ENCODE data around the gene SSX2B.
"Not testable (repeated sequence)": the region's sequence is repeated elsewhere in the genome, so short reads cannot be mapped to it uniquely, and the experiment has no call there.

SSX2B gene

DNA sequence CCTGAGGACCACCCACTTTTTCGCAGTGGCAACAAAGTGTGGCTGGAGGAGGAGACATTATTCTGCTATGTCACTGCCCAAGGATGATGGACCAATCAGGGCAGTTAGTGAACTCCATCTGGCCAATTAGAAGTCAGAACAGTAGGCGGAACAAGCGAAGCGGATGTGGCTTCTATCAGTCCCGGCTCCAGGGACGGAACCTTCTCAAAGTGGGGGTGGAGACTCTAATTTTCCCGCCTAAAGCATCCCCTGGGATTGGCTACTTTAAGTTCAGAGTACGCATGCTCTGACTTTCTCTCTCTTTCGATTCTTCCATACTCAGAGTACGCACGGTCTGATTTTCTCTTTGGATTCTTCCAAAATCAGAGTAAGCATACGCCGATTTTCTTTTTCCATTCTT is at the start of gene SSX2B:
Gene SSX2B, plus strand, starts transcription at position 301 of the 400 bp plus-strand sequence. CDS start 1,429 bp downstream, outside the sequence.
- DNase-seq: not testable (repeated sequence)

- DNase-seq: not testable (repeated sequence)
Measured at GRCh38 chrX:52707078-52707477, 44.0 kb upstream of the SSX2B start, which contains the start of gene SSX2. SSX2 (minus strand) TSS chrX:52707178; CDS start chrX:52705749, 1,429 bp downstream.

DNA sequence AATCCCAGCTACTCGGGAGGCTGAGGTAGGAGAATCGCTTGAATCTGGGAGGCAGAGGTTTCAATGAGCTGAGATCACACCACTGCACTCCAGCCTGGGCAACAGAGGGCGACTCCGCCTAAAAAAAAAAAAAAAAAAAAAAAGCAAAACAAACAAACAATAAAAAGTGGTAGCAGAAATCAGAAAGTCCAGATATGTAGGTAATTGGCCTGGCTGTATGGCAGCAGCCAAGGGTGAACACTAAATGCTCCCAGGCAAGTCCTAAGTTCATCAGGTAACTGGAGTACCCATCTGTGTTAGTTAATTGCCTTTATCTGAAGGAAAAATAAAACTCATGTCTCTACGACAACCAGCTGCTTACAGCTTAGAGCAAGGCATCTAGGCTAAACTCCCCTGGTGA is 14.9 kb downstream of the SSX2B start:
- DNase-seq: not testable (repeated sequence)

DNA sequence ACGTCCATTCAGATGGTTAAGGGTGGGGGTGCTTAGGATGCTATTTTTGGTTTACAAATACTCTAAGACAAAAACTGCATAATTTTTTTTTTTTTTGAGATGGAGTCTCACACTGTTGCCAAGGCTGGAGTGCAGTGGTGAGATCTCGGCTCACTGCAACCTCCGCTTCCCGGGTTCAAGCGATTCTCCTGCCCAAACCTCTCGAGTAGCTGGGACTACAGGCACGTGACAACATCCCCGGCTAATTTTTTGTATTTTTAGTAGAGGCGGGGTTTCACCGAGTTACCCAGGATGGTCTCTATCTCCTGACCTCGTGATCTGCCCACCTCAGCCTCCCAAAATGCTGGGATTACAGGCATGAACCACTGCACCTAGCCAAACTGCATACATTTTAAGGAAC is 22.5 kb downstream of the SSX2B start:
- DNase-seq: not testable (repeated sequence)

GRCh38 chrX:52797327-52797726 is 46.3 kb downstream of the SSX2B start, which contains the start of gene SPANXN5:
SPANXN5 (minus strand) TSS chrX:52797427; CDS start chrX:52797348, 79 bp downstream.
- DNase-seq: not testable (repeated sequence)

GRCh38 chrX:52804876-52805275 is 53.8 kb downstream of the SSX2B start:
- DNase-seq: not testable (repeated sequence)
